ENCODE results near the gene IL1RAPL1.

The IL1RAPL1 gene

DNA sequence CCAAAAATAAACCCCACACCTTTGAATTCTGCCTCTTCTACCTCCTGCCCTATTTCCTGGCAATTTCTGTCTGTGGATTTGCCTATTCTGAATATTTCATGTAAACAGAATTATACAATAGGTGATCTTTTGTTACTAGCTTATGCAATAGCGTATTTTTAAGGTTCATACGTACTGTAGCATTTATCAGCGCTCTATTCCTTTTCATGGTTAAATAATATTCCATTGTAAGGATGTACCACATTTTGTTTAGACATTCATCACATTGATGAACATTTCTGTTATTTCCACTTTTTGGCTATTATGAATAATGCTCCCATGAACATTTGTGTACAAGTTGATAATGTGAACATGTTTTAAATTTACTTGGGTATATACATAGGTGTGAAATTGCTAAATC is 847.7 kb downstream of the IL1RAPL1 start:
- no peak for DNase-seq (ENCODE audit: low spot score)

DNA sequence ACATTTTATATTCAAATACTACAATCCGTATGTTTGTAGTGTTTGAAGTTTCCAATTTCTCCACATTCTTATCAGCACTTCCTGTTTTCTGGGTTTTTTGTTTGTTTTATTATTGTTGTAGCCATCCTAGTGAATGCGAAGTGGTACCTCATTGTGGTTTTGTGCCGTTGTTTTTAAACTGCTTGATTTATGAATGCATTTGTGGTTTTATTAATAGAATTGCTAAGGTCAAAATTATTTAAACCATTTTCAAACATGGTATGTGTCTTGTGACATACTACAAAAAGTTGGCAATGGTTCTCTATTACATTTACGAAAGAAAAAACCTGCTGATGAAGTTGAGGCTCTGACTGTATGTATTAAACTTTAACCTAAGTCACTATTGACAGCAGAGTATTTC is 848.1 kb downstream of the IL1RAPL1 start:
- DNase-seq (ENCODE audit: low spot score), result no peak

DNA sequence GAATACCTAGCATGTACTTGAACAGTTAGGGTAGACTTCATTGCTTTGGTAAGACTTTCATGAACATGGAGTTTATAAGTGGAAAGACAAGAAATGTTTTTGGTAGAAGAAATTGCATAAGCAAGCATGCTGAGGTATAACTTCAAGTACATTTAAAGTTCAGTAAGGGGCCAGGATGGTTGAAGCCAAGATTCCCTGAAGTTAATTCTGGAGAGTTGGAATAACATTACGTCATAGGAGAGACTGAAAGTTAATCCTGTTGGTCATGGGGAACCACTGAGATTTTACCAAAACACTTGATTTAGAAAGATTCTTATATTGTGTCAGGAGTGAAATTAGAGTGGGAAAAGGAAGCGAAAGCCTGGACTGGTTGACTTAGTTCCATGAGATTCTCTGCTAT is 860.6 kb downstream of the IL1RAPL1 start:
- DNase-seq (ENCODE audit: low spot score), result no peak

DNA sequence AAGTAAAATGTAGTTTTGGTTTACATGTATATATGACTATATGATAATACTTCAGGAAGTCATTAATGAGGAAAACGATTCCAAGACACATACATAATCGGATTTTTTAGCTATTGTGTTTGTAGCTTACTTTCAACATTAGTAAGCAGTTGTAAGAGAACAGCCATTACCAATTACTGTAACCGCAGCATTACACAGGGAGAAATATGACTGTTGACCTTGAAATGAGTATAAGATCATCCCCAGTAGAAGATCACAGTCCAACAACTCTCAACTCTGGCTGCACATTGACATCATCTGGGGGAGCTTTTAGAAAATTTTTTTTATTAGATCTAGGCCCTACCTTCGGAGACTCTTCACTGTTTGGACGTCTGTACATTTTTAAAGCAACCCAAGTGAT is 866.1 kb downstream of the IL1RAPL1 start:
- DNase-seq (ENCODE audit: low spot score), result no peak

DNA sequence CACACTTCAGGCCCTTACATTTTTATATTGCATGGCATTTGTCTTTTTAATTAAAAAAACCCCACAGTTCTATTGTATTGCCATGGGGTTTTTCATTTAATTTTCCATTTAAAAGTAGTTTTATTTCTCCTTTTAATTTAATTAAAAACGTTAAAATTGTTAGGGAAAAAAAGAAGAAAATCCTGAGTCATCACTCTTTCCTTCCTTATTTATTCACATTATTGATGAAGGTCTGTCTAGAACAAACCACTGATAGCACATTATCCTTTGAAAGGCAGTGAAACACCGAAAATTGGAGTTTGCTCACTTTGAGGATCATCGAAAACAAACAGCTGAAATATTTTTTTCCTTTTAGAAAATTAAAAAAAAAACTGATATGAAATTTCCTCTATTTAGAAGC is 868.5 kb downstream of the IL1RAPL1 start:
- DNase-seq (ENCODE audit: low spot score), result no peak

DNA sequence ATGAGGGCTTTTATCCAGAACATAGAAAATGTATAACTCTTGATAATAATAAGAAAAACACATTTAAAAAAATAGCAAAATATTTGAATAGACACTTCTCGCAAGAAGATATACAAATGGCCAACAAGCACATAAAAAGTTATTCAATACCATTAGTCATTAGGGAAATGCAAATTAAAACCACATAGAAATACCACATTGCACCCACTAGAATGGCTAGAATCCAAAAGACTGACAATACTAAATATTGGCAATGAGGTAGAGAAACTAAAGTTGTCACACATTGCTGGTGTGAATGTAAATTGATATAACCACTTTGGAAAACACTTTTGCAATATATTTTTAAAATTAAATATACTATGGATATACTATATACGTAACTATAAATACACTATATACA is 873.8 kb downstream of the IL1RAPL1 start:
- DNase-seq (ENCODE audit: low spot score), result no peak

DNA sequence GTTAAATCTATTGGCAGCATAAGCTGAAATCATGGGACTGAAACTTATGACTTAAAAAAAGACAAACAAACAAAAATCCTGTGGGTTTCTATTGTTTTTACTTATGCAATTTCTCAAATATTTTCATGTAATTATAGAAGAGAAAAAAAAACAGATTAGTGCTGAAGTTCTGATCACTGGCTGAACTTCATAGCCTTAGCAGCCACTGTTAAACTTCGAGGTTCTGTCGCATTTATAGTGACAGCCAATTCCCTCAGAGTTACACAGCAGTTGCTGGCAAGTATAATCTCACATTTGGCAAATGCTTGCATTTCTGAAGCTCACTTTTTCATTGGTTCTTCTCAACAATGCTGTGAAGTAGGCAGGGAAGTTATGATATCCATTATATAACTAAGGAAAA is 879.2 kb downstream of the IL1RAPL1 start:
- no peak for DNase-seq (ENCODE audit: low spot score)

DNA sequence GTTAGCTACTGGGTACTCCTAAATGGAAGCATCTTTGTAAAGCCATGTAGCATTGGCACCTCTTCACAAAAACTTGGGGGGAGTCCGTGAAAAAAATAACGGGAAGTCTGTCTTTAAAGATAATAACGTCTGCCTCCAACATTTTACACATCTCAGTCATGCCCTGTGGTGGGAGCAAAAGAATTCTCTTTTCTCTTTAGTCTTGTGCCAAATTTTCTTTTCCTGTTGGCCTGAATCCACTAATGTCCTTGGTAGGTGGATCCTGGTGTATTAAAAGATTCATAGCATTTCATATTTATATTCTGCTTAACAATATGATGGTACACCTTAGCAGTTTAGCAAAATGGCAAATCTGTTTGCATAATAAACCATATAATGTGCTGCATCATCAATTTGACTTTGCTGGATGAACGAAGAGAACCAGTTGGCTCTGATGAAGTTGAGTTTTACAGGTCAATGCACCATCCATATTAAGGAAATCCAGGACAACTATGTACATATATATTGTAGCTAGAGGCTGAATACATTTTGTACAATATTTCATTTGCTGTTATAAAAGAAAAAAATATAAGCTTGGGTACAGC is 881.8 kb downstream of the IL1RAPL1 start:
- no peak for DNase-seq (ENCODE audit: low spot score)

DNA sequence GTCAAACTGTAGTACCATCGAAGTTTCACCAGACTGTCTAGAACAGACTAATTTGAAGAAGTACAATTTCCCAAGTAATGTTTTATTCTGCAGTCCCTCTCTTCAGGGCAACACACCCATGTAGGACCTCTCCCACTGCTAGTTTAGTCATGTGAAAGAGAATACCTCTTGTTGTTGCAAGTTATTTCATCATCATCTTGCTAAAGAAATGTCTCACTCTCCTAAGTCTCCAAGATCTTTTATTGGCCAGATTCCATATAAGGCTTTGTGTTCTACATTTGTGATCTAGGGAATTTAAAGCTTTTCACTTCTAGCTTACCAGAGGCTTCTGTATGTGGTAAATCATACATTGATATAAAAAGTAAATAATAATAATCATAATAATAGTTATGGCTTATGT is 882.8 kb downstream of the IL1RAPL1 start:
- DNase-seq (ENCODE audit: low spot score), result peak; percentile 1

DNA sequence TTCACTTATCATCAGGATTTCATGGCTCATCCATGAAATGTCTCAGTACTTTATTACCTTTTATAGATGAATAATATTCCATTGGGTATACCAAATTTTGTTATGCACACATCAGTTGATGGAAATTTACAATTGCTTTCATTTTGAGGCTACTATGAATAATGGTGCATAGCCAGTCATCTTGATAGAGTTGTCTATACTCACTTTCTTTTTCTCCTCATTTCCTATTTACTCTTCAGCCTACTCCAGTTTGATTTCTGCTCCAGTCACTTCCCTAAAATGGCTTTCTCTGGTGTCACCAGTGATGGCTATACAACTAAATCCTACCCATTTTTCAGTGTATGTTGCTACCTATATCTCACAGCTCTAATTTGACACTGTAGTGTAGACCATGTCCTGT is 884.6 kb downstream of the IL1RAPL1 start:
- no peak for DNase-seq (ENCODE audit: low spot score)

DNA sequence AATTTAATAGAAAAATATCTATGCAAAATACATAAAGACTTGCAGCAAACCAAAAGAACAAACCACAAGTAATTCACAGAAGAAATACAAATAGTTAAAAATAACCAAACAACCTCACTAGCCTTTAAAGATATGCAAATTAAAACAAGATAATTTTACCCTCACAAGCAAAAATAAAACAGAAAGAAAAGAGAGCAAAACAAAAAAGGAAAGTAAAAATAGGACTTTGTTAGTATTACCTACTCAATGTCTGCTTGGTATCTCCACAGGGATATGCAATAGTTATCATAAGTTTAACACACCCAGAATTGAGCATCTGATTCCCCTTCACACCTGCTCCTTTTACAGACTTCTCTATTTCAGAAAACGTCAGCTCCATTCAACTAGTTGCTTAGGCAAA is 890.6 kb downstream of the IL1RAPL1 start:
- DNase-seq (ENCODE audit: low spot score), result no peak

DNA sequence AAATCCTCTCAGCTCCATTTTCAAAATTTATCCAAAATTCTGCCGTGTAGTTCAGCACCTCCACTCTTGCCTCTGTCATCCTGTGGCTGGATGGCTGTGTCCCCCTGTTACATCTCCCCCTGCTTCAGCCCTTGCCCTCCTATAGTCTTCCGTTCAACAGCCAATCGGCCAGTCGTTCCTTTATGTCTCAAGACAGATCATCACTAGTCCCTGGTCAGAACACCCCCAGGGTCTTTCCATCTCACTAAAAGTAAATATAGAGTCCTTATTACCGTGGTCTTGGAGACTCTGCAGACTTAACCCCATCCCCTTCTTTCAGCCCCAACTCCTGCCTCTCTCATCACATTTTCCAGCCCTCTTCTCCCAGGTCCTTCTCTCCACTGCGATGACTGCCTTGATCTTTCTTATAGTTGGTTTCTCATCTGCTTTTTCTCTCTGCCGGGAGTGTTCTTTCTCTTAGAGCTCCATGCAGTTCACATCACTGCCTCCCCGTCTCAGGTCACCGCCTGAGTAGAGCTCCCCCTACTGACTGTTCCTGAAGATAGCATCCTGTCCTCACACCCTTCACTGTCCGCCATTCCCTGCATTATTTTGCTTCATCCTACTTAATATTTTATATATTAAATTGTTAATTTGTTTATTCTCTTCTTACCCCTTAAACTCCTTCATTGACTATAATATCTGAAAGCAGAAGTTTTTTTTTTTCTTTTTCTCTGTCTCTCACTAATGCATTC is 891.3 kb downstream of the IL1RAPL1 start:
- DNase-seq (ENCODE audit: low spot score), result peak; percentile 24

DNA sequence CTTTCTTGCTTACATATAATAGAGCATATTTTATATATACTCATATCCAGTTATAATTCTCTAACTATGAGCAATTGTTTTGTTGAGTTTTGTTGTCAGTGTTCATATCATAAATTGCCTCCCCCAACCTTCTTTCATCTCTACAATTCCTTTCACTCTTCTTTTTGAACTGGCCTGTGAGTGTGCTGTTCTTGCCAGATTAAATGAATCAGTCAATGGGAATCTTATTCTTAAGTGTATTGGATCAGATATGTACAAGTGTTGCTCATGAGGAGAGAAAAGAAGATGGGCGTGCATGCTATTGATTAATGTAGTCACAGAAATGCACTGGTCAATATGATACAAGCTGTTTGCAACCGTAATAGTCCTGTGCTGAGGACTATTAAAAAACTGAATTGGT is 900.0 kb downstream of the IL1RAPL1 start:
- DNase-seq (ENCODE audit: low spot score), result no peak

DNA sequence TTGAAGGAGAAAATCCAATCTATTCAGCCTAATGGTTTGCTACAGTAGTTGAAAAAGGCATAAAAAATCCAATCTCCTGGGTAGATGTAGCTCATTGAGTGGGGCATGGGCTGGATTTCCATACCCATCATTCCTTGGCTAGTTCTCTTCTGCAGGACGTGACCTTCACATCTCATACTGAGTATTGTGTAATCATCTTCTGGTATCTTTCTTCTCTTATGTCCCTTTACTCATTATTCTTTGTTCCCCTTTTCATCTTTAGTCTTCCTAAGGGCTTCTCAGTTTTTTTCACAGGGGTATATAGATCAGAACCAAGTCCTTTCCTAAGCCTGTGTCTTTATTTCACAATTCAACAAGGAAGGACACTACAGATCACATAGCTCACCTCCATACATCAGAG is 900.5 kb downstream of the IL1RAPL1 start:
- no peak for DNase-seq (ENCODE audit: low spot score)

DNA sequence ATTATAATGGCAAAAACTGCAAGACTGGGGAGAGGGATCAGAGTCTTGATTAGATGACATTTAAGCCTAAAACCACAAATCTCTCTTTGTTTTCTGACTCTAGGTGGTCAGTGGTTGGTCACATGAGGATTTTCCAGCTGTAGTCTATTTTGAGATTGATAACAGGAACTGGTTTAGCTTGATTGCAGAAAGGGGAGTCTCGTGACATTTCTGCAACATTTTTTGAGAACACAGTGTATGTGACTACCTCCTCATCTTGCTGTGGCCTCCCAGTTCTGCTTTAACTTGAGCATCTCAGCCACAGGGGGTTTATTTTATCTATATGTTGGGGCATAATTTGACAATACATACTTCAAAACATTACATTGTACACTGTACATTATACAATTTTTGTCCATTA is 901.7 kb downstream of the IL1RAPL1 start:
- no peak for DNase-seq (ENCODE audit: low spot score)

DNA sequence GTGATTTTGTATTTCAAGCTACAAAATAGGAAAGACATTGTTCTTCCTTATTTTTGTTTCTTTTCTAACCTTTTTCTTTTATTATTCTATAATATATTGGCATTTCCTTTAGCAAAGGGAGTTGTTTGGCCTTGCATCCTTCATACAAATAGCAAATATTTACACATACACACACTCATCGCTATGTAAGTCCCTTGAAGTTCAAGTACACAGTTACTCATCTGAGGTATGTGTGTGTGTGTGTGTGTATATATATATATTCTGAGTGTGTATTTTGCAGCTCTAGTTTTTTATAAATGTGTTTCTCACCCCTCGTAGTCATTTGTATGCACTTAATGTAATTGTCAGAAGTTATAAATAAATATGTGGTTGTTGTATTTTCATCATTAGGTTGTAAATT is 903.4 kb downstream of the IL1RAPL1 start:
- no peak for DNase-seq (ENCODE audit: low spot score)

DNA sequence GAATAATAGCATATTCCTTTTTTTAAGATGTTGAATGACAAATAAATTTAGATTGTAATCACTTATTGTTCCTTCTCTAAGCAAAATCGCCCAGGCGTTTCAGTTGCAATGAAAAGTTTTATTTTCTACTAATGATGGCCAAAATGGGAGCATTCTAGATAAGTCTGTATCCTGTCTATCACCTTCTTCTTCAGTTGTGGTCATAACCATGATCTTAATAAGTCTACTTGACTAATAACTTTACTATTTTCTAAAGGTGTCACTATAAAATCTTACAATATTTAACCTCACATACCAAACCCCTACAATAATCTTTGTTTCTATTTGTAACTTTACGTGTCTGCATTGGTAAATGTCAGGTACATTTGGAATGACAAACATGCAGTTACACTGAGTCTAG is 904.4 kb downstream of the IL1RAPL1 start:
- no peak for DNase-seq (ENCODE audit: low spot score)

DNA sequence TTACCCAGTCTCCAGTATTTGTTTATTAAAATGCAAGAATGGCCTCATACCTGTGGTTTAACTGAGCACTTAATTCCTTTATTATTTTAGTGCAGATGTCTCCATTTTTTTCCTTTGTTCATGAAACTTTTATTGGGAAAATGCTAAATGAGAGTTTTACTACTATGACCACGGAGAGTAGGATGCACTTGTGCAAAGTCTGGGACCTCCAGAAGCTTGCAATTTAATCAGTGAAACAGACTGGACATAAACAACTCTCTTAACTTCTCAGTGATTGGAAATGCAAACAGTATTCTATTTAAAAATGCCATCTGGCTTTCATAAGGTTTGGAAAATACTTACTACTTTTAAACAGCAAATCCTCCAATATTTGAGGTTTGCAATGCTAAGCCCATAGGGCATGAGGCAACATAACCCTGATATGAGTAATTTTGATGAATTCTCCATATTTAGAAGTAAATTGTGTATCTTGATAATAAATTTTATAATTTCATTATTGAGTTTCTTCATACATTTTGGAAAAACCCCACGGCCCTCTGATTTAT is 909.5 kb downstream of the IL1RAPL1 start:
- no peak for DNase-seq (ENCODE audit: low spot score)

DNA sequence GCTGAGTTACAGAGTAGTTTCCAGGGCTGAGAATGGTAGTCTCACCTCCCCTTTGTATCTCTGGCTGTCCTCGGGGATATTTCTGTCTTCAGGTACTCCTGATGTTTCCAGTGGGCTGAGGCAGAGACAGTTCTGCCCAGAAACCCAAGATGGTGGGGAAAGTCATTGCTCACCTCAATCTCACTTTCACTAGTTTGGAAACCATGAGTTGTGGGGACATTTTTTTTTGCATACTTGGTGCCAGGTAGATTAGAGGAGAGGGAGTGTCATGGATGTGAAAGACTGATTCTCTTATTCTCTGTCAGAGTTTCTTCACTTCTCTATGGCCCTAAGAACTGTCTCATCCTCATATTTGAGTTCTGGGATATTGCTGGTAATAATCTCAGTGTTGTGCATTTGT is 919.5 kb downstream of the IL1RAPL1 start:
- DNase-seq (ENCODE audit: low spot score), result no peak

DNA sequence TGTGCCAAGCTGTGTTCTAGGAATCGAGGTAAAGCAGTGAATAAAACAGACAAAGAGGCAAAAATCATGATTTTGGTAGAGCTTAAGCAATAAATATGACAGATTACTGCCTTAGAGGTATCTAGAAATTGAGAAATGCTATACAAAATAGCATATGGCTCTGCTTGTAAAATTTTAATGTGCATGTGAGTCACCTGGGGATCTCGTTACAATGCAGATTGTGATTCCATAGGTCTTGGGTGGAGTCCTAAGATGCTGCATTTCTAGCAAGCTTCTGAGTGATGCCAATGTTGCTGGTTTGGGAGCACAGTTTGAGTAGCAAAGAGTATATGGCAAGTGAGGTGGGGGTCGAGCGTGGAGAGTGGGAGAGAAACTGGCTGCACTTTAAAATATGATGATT is 930.9 kb downstream of the IL1RAPL1 start:
- DNase-seq (ENCODE audit: low spot score), result no peak

DNA sequence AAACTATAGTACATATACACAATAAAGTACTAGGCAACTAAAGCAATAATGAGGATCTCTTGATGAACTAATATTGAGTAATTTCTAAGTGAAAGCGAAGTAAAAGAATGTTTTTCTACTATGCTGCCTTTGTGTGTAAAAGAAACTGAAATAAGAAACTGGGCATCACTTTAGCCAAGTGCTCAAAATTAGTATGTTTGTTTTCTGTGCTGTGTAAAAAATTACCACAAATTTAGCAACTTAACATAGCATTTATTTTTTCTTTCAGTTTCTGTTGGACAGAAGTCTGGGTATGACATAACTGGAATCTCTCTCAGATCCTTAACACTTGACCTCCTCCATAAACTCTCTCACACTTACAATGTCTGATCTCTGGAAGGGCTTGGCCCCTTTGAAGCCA is 941.0 kb downstream of the IL1RAPL1 start:
- no peak for DNase-seq (ENCODE audit: low spot score)

DNA sequence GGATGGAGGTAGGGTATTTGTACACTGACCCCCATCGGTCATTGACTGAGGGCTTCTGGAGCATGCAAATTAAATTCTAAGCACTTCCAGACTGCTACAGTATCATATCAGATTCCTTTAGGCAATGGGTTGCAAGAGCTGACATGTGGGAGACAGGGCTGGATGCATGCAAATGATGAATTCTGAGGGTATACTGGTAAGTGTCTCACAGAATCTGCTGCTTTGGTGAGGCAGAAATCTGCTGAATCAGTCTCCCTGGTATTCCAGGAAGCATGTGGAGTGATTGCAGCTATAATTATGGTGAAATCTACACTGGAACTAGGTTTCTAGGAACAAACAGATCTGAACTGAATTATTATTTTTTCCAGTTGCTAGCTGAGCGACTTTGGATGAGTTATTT is 943.3 kb downstream of the IL1RAPL1 start:
- DNase-seq (ENCODE audit: low spot score), result no peak

DNA sequence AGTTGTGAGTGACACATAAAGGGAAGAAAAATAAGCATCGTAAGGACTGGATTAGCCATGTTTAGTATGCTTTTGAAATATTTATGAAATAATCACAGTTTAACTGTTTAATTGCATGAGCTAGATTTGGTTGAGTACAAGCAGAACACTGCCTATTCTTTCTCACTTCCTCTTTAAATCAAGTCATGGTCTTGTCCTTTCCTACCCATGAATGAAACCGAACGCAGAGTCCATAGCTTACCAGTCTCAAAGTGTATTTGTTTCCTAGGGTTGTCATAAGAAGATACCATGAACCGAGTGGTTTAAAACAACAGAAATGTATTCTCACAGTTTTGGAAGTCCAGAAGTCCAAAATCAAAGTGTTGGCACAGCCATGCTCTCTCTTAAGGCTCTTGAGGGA is 944.1 kb downstream of the IL1RAPL1 start:
- DNase-seq (ENCODE audit: low spot score), result no peak

Measured in RKO (cell line).